Activated T-cell treated with anti-CD3 and anti-CD28 coated beads, Interleukin-2, amount 50 U/mL, for 48 hours (primary cell): Measurements from ENCODE around the gene TRPV5.
"Not testable (repeated sequence)": the region's sequence is repeated elsewhere in the genome, so short reads cannot be mapped to it uniquely, and the experiment has no call there.

Source experiments
- DNase-seq, 2 experiments: peaks; one replicate each; pipeline ENCODE4 v3.0.0-alpha.2; 2020

Gene TRPV5

DNA sequence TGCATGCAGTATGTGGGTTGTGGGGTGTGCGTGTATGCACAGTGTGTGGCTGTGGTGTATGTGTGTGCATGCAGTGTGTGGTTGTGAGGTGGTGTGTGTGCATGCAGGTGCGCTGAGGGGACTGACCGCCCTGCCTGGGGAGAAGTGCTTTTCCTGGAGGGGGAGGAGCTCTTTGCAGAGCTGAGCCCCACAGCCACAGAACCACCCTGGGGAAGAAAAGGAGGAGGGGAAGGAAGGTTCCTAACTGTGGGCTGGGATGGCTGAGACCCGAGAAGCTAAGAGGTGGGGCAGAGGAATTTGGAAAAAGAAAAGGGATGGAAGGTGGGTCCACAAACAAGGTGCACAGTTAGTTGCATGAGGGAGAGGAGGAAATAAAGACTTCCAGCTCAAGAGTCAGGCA lies at the start of gene TRPV5:
TSS of gene TRPV5 (minus strand) at position 123 of the 400 bp plus-strand sequence. CDS start 287 bp downstream, outside the sequence.
- DNase-seq, result no peak

DNA sequence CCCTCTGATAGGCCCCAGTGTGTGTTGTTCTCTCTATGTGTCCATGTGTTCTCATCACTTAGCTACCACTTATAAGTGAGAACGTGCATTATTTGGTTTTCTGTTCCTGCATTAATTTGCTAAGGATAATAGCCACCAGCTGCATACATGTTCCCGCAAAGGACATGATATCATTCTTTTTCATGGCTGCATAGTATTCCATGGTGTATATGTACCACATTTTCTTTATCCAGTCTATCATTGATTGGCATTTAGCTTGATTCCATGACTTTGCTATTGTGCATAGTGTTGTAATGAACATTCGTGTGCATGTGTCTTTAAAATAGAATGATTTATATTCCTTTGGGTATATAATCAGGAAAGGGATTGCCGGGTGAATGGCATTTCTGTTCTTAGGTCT lies 44.9 kb upstream of the TRPV5 start:
- not testable (repeated sequence) for DNase-seq

DNA sequence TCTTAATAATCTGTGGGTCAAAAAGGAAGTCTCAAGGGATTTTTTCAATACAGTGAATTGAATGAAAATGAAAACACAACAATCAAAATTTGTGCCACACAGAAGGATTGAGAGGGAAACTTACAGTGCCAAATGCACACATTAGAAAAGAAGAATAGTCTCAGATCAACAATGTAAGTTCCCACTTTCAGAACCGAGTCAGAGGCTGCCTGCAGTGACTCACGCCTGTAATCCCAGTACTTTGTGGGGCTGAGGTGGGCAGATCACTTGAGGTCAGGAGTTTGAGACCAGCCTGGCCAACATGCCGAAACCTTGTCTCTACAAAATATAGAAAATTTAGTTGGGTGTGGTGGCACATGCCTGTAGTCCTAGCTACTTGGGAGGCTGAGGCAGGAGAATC lies 41.1 kb upstream of the TRPV5 start:
- peak in 1 of 2 experiments; percentile 23 for DNase-seq

DNA sequence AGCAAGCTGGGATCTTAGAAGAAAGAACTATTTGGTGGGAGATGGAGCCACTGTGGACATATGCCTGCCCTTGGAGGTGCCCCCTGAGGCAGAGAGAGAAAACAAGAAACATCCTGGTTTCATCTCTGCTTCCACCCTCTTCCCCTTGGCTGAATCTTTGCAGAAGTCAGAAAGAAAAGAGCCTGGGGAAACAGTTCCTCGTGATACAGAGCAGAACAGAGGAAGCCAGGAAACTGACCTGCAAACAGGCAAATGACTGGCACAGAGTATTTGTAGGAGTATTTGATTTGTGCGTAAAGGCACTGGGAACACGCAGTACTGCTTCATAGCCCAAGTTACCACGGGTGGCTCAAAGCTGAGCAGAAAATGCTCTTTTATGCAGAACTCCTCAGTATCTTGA lies 35.6 kb upstream of the TRPV5 start:
- DNase-seq, result no peak

DNA sequence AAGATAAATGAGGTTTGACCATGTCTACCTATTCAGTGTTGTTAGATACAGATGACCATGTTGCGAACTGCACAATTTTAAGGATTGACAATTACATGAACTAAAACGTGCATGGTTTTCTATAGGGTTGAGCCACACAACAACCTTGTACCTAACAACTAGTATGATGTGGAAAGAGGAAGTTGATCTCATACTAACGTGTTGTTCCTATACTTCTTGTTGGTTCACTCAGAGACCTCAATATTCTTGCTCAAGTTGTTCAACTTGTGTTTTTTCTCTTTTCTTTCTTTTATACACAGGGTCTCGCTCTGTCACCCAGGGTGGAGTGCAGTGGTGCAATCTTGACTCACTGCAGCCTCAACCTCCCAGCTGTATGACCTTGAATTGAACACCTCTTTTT lies 34.7 kb upstream of the TRPV5 start:
- no peak for DNase-seq

DNA sequence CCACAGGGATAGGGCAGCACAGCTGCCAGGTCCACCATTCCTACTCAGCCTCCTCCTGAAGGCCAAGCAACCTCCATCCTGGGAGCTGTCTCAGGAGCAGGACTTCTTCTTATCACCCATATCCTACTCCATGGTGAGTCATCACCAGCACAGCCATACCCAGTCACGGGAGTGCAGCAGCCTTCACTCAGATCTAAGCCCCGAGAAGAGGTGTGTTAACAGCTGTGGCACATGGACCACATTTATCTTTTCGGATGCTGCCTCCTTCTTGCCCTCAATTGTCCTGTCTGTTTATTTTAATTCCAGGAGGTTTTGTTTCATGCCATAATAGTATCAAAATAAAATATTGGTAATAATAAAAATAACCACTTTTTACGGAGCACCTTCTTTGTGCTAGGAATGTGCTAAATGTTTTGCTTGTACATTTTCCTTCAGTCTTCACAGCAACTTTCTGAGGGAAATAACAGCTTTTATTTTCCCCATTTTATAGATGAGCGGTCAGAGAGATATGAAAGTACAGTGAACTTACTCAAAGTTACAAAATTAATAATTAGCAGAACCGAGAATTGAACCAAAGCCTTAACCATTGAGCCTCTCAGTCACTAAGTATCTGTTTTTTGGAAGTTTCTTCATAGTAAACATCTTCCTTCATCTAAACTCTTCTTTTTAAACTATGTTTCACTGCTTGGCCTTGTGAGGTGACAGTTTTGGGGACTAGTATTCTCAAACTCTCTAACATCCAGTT lies 31.1 kb upstream of the TRPV5 start:
- DNase-seq, result no peak

DNA sequence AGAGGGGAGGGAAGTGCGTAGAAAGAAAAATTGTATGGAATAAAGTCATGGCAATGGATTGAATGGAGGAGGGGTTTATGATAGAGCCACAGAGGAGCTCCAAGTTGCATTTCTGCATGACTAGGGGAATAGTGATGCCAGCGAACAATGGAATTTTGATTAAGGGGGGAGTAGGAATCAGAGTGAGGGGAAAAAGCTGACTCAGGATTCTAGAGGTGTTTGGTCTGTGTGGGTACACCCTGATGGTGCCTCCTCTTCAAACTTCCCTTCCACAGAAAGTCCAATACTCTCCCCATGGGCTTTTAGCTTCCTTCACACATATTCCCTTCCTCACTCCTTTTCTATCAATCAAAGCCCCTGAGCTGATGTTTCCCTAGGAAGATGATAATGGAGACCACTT lies 30.4 kb upstream of the TRPV5 start:
- DNase-seq, result no peak

DNA sequence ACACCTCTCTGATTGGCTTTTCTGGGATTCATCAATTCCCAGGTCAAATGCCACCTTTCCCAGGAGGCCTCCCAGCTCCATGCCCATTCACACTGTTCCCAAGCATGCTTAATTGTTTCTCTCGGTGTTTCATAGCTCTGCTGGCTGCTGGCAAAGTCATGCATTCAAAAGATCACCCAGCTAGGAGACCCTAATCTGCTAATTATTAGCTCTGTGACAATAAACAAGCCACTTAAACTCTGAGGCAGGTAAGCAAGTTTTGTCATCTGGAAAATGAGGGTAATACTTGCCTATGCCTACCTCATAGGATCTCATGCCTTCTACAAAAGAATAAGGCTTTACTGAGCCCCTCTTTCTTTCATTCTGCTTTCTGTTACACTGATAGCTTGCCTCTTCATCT lies 29.4 kb upstream of the TRPV5 start:
- no peak for DNase-seq

DNA sequence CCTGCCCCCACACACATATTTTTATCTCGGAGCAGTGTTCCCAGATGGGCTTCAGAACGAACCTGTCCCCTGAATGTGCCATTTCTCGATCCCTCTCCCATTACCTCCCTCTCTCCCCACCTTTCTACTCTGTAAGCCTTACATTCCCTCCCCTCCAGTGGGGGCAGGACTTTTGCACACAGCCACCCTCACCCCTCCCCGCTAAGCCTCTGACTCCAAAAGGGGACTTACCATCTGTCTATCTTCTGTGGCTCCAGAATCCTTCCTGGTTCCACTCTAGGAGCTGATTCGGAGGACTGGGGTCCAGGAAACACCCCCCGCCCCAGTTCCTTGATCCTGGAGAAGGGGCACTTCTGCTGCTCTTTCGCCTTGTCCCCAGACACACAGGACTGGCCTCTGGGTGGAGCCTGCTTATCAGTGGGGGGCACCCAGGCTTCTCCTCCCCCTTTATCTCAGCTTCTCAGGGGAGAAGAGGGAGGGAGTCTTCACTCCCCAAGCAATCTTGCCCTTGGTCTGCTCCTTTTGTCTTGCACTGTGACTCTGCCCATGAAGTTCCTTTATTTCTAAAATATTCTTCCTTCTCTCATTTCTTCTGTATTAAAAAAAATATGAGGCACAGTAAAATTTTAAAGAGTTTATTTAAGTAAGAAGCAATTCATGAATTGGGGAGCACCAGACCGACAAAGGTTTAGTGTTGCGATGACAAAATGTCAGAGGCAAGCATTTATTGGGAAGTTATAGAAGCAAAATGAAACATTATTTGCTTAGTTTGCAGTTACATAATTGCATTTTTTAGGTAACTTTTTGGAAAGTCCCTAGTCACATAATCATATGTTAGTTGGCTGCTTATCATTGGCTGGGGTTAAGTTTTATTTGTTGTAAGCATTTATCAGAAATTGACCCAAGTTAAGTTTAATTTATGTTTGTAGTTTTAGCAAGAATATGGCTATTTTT lies 28.7 kb upstream of the TRPV5 start, which contains the start of gene KEL:
TSS of gene KEL (minus strand) at position 391 of the 954 bp plus-strand sequence. CDS start at position 234, 157 bp downstream.
- no peak for DNase-seq

DNA sequence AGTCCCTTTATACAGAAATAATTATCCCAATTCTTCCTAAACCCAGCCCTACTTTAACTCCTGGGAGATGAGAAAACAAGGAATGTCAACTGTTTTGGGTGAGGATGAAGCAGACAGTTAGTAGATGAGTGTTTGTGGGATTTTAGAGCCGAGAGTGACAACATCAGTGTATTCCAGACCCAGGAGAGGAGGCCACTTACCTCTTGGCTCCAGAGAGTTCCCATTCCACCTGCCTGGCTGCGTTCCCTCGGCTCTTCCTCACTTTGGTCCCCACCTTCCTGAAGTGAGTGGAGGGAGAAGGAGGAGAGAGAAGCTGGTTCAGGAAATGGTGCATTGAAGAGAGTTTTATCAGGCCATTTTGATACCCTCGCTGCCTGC lies 28.0 kb upstream of the TRPV5 start:
- no peak for DNase-seq

DNA sequence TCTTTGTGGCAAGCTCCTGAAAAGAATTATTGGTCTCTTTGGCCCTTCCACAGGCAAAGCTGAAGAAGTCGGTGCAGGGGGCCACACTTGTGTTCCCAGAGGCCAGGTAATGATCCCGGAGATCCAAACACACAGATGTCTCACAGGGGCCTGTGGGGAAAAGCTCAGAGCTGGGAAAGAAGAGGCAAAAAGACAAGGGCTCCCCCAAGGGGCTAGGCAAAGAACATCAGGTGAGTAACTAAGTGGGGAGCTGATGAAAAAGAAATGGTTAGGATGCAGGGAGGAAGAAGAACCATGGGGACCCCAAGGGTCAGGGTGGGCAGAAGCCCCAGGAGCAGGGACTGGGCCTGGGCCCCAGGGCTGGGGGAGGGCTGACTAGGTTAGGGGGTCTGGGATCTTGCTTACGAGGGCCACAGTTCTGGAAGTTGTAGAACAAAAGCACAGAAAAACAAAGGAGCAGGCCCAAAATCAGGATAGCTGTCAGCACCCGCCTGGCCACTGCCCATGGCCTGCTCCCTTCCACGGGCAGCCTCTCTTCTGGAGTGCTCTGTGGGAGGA lies 27.5 kb upstream of the TRPV5 start:
- no peak for DNase-seq

DNA sequence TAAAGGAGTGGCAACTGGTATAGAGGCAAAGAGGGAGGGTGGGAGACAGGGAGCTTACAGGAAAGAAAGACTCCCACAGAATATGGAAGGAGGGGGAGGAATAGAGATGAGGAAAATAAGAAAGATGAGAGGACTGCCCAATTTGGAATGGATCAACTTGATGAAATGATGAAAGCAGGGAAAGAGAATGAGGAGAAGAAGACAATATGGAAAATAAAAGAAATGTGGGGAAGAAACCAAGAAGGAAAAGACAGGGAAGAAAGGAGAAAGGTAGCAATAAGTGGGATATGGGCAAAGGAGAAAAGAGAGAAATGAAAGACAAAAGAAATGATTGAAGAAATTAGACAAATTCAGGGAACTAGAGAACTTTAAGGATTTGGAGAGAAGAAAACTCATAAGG lies 25.7 kb upstream of the TRPV5 start:
- DNase-seq, result no peak

DNA sequence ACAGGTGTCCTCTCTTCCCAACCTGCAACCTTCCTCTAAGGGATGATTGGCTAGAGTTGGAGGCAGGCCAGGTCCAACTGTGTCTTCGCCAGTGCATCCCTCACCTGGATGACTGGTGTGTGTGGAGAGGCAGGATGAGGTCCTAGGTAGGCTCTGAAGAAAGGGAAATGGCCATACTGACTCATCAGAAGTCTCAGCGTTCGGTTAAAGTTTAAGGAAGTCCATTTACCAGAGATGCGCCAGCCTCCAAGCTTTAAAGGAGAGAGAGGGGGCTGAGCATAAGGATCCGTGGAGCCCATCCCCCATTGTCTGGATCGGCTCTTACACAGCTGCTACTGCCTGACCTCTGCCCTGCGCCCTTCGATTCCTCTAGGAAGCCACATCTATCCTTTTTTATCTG lies 24.2 kb upstream of the TRPV5 start:
- no peak for DNase-seq

DNA sequence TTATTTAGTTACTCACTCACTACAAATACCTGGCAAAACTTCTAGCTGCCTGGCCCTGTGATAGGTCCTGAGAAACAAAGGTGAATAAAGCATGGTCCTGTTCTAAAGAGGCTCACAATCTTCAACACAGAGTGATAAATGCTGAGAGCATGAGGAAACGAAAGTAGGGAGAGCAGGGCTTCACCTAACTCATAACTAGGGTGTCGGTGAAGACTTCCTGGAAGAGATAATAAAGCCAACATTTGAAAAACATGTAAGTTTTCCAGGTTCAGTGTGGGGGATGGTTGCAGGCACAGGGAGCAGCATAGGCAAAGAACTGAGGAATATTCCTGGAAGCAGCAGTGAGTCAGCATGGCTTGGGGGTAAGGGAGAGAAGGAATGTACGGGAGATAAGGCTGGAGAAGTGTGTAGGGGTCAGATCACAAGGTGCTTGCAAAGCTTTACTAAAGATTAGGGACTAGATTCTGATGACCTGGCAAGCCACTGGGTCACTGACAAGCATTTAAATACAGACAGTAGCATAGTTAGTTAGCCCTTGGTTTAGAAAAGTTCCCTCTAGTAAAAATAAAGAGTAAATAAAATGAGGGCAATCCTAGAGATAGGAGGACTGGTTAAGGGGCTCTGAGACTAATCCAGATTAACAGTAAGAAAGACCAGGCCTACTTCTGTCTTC lies 23.5 kb upstream of the TRPV5 start:
- DNase-seq, result no peak

DNA sequence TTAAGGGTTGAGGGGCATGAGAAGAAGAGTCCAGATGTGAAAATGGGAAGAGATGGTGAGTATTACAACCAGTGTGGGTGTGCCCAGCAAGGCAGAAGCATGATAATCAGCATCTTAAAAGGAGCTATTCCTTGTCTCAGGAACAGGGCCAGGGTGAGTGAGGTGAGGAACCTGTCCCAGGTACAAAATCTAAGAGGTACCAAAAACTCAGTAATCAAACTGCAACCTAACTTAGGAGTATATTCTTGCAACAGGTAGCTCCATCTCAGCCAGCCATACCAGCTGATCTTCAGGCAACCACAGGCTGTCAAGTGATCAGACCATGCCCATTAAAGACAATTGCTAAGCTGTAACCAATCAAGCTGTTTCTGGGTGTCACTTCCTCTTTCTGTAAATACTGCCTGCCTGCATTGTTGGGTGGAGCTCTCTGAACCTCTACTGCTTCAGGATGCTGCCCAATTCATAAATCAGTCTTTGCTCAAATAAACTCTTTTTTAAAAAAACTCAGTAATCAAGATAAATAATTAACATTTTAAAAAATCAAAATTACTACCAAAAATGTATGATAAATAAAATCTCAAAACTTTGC lies 21.2 kb upstream of the TRPV5 start:
- no peak for DNase-seq

DNA sequence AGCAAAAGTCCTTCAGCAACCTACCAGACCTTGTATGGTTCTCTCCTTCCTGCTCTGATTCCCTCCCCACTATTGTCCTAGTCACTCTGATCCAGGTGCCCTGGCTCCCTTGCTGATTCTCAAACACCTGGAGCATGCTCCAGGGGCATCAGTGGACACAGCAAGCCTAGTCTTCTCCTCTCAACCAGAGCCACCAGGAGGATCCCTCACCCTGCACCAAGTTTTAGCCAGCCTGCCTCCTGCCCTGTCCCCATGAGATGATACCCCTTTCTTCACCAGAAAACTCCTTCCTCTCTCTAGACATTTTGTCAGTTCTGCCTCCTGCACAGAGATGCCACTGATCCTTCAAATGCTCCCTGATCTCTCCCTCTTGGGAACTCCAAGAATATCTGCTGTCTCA lies 16.7 kb upstream of the TRPV5 start:
- DNase-seq, result no peak

DNA sequence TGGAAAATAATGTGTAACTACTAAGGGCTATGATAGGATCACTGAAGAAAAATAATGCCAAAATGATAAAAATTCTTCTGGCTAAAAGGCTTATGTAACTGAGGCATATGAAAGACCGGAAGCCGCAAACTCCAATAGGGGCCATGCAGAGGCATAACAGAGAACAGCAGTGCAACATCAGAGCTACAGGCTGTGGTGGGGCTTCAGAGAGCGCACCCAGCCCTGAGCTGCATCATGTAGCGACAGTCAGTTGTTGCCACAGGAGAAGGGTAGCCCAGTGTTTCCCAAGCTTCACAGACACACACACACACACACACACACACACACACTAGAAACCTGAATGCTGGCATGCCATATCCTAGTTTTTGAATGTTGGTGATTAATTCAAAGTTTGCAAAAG lies 15.1 kb upstream of the TRPV5 start:
- DNase-seq, result no peak

DNA sequence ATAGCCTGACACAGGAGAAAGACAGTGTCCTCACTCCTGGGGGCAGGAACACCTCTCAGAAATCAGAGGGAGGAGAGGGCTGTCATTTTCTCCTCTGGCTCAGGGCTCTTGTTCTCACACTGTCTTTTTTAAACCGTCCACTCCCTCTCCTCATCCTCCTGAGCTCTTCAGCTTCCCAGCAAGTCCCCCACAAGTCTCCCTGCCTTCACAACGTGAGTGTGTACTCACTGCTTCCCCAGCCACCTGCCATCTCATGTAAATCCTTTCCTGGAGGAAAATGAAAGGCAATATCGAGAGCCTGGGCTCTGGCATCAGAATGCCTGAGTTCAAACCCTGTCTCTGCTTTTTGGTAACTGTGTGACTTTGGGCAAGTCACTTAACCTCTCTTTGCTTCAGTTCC lies 11.5 kb upstream of the TRPV5 start:
- no peak for DNase-seq

DNA sequence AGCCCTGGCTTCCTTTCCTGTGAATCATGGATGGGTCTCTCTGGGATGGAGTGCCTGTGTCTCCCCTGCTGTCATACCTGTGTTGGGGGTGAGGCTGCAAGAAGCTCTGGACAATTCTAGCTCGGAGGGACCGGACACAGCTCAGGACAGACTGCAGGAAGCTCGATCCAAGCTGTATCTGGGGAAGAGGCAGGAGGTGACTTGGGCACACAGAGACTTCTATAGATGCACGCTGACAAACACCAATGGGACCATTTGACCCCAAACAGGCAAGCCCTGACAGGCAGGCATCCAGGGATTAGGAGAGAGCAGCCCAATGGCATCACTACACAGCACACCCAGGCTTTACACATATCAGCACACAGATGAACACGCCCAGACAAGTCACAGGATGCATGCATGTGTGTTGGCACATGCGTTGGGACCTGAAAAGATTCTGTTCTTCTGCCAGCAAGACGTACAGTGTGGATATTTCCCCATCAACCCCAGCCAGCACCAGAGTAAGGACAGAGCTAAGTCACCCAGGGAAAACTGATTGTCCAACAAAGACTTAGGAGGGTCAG lies 10.2 kb upstream of the TRPV5 start:
- no peak for DNase-seq

DNA sequence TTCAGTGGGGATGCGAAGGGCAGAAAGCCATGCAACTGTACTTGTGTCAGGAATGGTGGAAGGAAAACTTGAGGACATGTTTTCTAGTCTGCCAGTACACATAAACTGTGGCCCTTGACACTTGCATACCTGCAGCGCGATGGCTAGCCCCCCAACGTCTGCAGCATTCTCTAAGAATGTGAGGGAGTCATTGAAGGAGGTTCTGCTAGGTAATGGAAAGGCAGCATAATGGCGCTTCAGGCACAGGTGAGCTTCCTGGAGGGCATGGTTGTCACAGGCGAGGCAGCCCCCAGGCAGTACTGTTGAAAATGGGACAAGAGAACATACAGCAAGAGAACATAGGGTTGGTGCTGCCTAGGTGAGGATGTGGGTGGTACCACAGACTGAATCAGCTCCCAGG lies 9.2 kb upstream of the TRPV5 start:
- DNase-seq, result no peak

DNA sequence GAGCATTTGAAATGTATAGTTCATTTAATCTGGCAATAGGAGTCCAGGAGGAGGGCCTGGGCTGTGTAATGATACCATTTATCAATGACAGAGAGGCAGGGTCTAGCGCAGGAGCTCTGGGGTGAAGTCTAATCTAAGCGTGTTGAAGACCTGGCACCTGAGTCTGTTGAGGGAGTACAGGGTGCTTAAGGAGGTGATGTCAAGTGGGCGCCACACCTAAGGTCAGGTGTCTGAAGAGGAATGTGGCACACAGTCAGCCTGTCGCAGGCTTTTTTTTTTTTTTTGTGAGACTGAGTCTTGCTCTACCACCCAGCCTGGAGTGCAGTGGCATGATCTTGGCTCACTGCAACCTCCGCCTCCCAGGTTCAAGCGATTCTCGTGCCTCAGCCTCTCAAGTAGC lies 8.0 kb upstream of the TRPV5 start:
- no peak for DNase-seq

DNA sequence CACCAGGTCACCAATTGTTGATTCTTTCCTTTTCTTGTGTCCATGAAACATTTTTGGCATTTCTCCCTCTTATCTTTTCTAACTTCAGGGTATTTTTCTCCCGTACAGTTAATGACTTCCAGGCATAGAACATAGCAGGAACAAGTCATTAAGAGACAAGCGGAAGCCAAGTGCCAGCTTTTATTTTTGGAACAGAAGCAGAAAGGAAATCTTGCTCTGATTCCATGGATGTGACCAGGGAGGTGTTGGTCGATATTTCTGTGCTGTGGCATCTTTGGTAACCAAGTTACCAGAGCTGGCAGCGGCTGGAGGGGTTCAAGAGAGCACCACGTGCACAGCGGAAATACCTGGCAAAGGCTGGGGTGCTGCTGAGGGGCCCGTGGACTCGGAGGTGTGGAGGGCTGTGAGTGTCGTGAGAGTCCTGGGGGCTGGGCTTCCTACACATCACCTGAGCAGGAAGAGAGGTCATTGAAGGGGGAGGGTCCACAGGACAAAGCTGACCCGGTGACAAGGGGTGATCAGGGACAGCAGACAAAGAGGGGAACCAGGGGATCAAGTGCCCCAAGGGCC lies 7.5 kb upstream of the TRPV5 start:
- DNase-seq, result no peak
